Measurements from ENCODE around the gene MARCHF6. TPM values are rescaled to one million over a fixed set of nuclear protein-coding genes. Genes with fewer than 3 reads are reported as not detected.

Gene MARCHF6
- polyA plus RNA-seq, 3 donors, result 24.0 to 90.1 (median 31.0) TPM

DNA sequence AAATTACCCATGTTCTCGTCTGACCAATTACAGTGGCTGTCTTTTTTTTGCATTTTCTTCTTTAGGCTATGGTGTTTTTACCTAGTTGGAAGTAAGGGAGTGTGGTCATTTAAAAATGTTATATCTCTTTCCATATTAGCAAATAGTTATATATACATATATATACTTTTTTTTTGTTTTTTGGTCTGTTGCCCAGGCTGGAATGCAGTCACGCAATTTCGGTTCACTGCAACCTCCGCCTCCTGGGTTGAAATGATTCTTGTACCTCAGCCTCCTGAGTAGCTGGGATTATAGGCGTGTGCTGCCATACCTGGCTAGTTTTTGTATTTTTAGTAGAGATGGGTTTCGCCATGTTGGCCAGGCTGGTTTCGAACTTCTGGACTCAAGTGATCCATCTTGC is 12.3 kb downstream of the MARCHF6 start:
- Histone ChIP-seq H3K9me3 (replicated peaks in 1 of 2; ENCODE audit: control insufficient read depth in 1 of 2, insufficient read depth in 1 of 2, low read length in 2 of 2) (no peaks in the 10 kb centered on the region), H4K20me1 (ENCODE audit: insufficient read depth, low read length) (peaks cover 100% of the 10 kb centered on the region), H3K4me2 (replicated peaks; ENCODE audit: extremely low read depth, low read length, poor library complexity, severe bottlenecking) (no peak overlapping the region), H3K79me2 (ENCODE audit: insufficient read depth, low read length) (peaks cover 100% of the 10 kb centered on the region), H2AFZ (ENCODE audit: insufficient read depth, low read depth, low read length, poor library complexity, severe bottlenecking) (no peak overlapping the region), H3K4me3 (replicated peaks in 1 of 3; ENCODE audit: low read depth in 2 of 3, low read length in 3 of 3) (no peak overlapping the region), H3K27me3 (ENCODE audit: control insufficient read depth in 2 of 2, insufficient read depth in 2 of 2, low read length in 2 of 2) (no peaks in the 10 kb centered on the region), H3K9ac (ENCODE audit: insufficient read depth, low read length, poor library complexity, severe bottlenecking) (no peak overlapping the region), H3K27ac (ENCODE audit: low read depth in 1 of 2, low read length in 2 of 2) (no peak overlapping the region), H3K4me1 (ENCODE audit: control insufficient read depth in 1 of 2, insufficient read depth in 2 of 2, low read length in 2 of 2) (peaks cover 10 to 11% of the 10 kb centered on the region in 2 donors), H3K36me3 (replicated peaks in 1 of 2; ENCODE audit: control insufficient read depth in 1 of 2, insufficient read depth in 2 of 2, low read length in 2 of 2) (no peaks in the 10 kb centered on the region)
- H3K36me3 Mint-ChIP-seq, result peaks cover 0 to 12% of the 10 kb centered on the region in 2 donors
- no peak for DNase-seq
- H3K4me3 Mint-ChIP-seq, result no peak overlapping the region
- H3K9me3 Mint-ChIP-seq, result no peaks in the 10 kb centered on the region
- intact Hi-C loops (cut with micrococcal nuclease), result no loop called here
- peaks cover 41% of the 10 kb centered on the region for H3K4me1 Mint-ChIP-seq
- TF ChIP-seq, protein P1, sequence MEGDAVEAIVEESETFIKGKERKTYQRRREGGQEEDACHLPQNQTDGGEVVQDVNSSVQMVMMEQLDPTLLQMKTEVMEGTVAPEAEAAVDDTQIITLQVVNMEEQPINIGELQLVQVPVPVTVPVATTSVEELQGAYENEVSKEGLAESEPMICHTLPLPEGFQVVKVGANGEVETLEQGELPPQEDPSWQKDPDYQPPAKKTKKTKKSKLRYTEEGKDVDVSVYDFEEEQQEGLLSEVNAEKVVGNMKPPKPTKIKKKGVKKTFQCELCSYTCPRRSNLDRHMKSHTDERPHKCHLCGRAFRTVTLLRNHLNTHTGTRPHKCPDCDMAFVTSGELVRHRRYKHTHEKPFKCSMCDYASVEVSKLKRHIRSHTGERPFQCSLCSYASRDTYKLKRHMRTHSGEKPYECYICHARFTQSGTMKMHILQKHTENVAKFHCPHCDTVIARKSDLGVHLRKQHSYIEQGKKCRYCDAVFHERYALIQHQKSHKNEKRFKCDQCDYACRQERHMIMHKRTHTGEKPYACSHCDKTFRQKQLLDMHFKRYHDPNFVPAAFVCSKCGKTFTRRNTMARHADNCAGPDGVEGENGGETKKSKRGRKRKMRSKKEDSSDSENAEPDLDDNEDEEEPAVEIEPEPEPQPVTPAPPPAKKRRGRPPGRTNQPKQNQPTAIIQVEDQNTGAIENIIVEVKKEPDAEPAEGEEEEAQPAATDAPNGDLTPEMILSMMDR (IDR thresholded peaks at IDR 0.05), result no peak
- no peak overlapping the region for H3K27ac Mint-ChIP-seq
- 96% methylated on average over 6 of the region's 7 CpGs for WGBS (ENCODE audit: insufficient coverage)
- peaks cover 0 to 1% (median 0%) of the 10 kb centered on the region in 3 donors for H3K27me3 Mint-ChIP-seq (ENCODE audit: low read depth in 3 of 3)

DNA sequence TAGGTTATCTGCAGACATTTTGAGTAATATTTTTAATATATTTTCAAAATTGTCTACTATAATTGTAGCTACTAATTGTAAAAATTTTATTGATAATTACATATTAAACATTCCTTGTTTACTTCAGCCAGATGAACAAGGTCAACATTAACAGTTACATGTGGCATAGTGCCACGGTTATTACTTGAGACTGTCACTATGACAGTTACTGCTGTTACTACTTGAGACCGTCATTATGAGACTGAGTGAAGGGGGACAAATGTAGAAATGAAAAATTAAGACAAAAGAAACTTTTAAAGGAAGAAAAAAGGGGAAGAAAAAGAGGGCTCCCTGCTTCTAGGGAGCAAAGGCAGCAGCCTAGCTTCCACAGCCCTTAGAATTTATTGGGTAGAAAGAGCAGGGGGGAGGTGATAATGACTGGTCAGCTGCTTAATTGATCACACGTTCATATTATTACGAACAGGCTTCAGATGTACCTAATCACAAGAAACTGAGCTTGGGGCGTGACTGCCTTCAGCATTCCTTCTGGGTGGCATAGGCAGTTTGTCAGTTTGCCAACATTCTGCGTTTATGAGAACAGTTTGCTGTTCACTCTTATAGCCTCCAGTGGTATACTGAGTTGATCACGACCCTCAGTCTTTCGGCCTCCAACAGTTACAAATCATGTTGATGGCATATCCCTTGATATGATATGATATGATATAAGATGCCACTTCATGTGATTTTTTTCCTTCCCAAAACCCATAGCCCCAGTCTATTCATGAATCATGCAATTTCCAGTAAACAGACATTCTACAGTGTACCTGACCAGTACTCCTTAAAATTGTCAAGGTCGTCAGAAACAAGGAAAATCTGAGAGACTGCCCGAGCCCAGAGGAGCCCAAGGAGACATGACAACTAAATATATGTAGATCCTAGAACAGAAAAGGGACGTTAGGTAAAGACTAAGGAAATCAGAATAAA is 13.1 kb downstream of the MARCHF6 start:
- Histone ChIP-seq H3K4me3 (replicated peaks in 1 of 3; ENCODE audit: low read depth in 2 of 3, low read length in 3 of 3) (no peak overlapping the region), H2AFZ (ENCODE audit: insufficient read depth, low read depth, low read length, poor library complexity, severe bottlenecking) (no peak overlapping the region), H3K9ac (ENCODE audit: insufficient read depth, low read length, poor library complexity, severe bottlenecking) (no peak overlapping the region), H3K27me3 (ENCODE audit: control insufficient read depth in 2 of 2, insufficient read depth in 2 of 2, low read length in 2 of 2) (no peaks in the 10 kb centered on the region), H3K4me2 (replicated peaks; ENCODE audit: extremely low read depth, low read length, poor library complexity, severe bottlenecking) (no peak overlapping the region), H4K20me1 (ENCODE audit: insufficient read depth, low read length) (peaks cover 100% of the 10 kb centered on the region), H3K79me2 (ENCODE audit: insufficient read depth, low read length) (peaks cover 100% of the 10 kb centered on the region), H3K9me3 (replicated peaks in 1 of 2; ENCODE audit: control insufficient read depth in 1 of 2, insufficient read depth in 1 of 2, low read length in 2 of 2) (no peaks in the 10 kb centered on the region), H3K27ac (ENCODE audit: low read depth in 1 of 2, low read length in 2 of 2) (peak overlapping the region in 1 of 2 donors; percentile 15), H3K36me3 (replicated peaks in 1 of 2; ENCODE audit: control insufficient read depth in 1 of 2, insufficient read depth in 2 of 2, low read length in 2 of 2) (no peaks in the 10 kb centered on the region), H3K4me1 (ENCODE audit: control insufficient read depth in 1 of 2, insufficient read depth in 2 of 2, low read length in 2 of 2) (peaks cover 10 to 11% of the 10 kb centered on the region in 2 donors)
- Mint-ChIP-seq H3K4me3 (no peak overlapping the region), H3K4me1 (peaks cover 41% of the 10 kb centered on the region), H3K9me3 (peaks cover 0 to 2% (median 0%) of the 10 kb centered on the region in 7 donors), H3K27ac (peak overlapping the region in 3 of 7 donors; percentile 43 to 62 (median 55)), H3K36me3 (peaks cover 0 to 15% of the 10 kb centered on the region in 2 donors), H3K27me3 (ENCODE audit: low read depth in 3 of 3) (peaks cover 0 to 1% (median 0%) of the 10 kb centered on the region in 3 donors)
- intact Hi-C loops (cut with micrococcal nuclease), result no loop called here
- 16% methylated on average over 3 of the region's 11 CpGs for WGBS (ENCODE audit: insufficient coverage)
- TF ChIP-seq, protein P1 (IDR thresholded peaks at IDR 0.05), result no peak
- DNase-seq, result no peak

Measured in CD14-positive monocyte (primary cell).